Small intestine (tissue), 7 donors: ENCODE results near the gene ESRRB. TPM values are rescaled to one million over a fixed set of nuclear protein-coding genes. Genes with fewer than 3 reads are reported as not detected.

Experiments used
- DNase-seq, 2 donors: peaks; one replicate each; pipeline versions ENCODE4 v3.0.0 to v3.0.0-alpha.2; 2013
- FAIRE-seq: peaks from 2 replicates; lab custom pipeline; 2012; peaks lifted over from hg19 to GRCh38; lab: Jason Lieb, UNC
- H3K27ac ChIP-seq, 3 donors: one replicate each; pipeline ENCODE4 v1.5.1; 2013; ENCODE audit warnings: low read length in 2 of 3, mild to moderate bottlenecking in 2 of 3, control low read depth in 1 of 3, inconsistent platforms in 1 of 3, low read depth in 1 of 3, moderate library complexity in 1 of 3
- H3K27me3 ChIP-seq, 3 donors: one replicate each; pipeline ENCODE4 v1.6.1; 2013; ENCODE audit warnings: low read length in 3 of 3, inconsistent platforms in 1 of 3; ENCODE audit not compliant: control insufficient read depth in 3 of 3, insufficient read depth in 3 of 3
- H3K36me3 ChIP-seq, 3 donors: one replicate each; pipeline ENCODE4 v1.6.1; 2013; ENCODE audit warnings: low read length in 3 of 3, inconsistent platforms in 1 of 3, low read depth in 1 of 3, mild to moderate bottlenecking in 1 of 3, moderate library complexity in 1 of 3; ENCODE audit not compliant: control insufficient read depth in 3 of 3, insufficient read depth in 2 of 3
- H3K4me1 ChIP-seq, 3 donors: one replicate each; pipeline ENCODE4 v1.6.1; 2013; ENCODE audit warnings: low read length in 2 of 3, inconsistent platforms in 1 of 3, low read depth in 1 of 3, mild to moderate bottlenecking in 1 of 3, moderate library complexity in 1 of 3; ENCODE audit not compliant: control insufficient read depth in 3 of 3, insufficient read depth in 2 of 3
- H3K4me3 ChIP-seq, 3 donors: one replicate each; pipeline ENCODE4 v1.5.1; 2013; ENCODE audit warnings: low read length in 3 of 3, control low read depth in 1 of 3, inconsistent platforms in 1 of 3, low read depth in 1 of 3, mild to moderate bottlenecking in 1 of 3, moderate library complexity in 1 of 3
- H3K9me3 ChIP-seq, 2 donors: one replicate each; pipeline ENCODE4 v1.6.1; 2013; ENCODE audit warnings: low read depth in 1 of 2, low read length in 1 of 2; ENCODE audit not compliant: control insufficient read depth in 2 of 2, insufficient read depth in 1 of 2
- whole genome bisulfite sequencing, 3 donors: extraction: QIAGEN DNeasy Blood & Tissue Kit; methylation state at CpG; one replicate each; pipeline ENCODE4 v1.1.7; 2013; 5-methylcytosine and 5-hydroxymethylcytosine counted together
- polyA plus RNA-seq, 4 donors: library from polyadenylated mRNA; stranded (reverse) in 3 of 4; unstranded in 1 of 4; fragments of 200-250 nt in 3 of 4; fragments of 120-200 nt in 1 of 4; gene quantifications; one replicate each; pipeline versions ENCODE4 v1.2.1 to v1.2.3, GENCODE V29; 2013
- donor health status: healthy with polysubstance abuse.
- donor health status: control.
- donor health status: control.
- donor health status: Bipolar disorder and iron deficiency.
- donor health status: healthy.

The ESRRB gene
- polyA plus RNA-seq, 4 donors, result 0.04 to 0.54 (median 0.13) TPM; not detected in 1

DNA sequence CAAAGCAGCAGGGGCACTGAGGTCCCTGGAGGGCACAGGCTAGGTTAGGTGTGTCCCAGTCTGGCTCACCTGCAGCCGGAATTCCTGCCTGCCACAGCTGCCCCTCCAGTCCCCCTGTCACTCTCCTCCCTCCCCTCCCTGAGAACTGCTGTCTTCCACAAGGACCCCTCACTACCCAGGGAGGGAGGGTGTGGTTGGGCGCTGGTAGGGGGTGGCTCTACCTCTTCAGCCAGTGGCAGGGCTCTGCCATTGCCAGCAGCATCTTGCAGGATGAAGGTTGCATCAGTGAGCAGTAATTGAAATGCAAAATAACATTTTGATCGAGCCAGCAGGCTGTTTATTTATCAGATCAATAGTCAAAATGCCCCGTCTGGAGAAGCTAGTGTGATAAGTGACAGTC lies 45.7 kb downstream of the ESRRB start:
- Histone ChIP-seq H3K4me1 (no peaks in the 10 kb centered on the region), H3K36me3 (no peaks in the 10 kb centered on the region), H3K9me3 (no peaks in the 10 kb centered on the region), H3K27me3 (no peaks in the 10 kb centered on the region), H3K27ac (no peak overlapping the region), H3K4me3 (no peak overlapping the region)
- 25 to 58% (median 29%) methylated on average over 4 of the region's 4 CpGs for WGBS, 3 donors
- FAIRE-seq, result no peak
- DNase-seq, result no peak

DNA sequence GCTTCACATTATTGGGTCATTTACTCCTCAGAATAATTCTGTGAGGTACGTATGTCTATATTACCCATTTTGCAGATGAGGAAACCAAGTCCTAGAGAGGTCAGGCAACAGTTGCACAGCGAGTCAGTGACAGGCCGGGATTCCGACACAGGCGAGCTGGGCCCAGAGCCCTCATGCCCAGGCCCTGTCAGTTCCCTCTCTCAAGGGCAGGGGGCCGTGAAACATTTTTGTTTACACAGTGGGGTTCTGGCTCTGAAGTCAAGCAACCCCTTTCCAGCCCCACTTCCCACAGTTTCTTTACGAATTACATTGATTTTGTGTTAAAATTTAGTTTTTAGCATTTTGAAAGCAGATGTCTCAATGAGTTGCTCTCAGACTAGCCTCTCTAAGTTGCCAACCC lies 46.7 kb downstream of the ESRRB start:
- H3K4me3 ChIP-seq, result no peak overlapping the region
- 79 to 91% (median 82%) methylated on average over 7 of the region's 7 CpGs for WGBS, 3 donors
- no peak overlapping the region for H3K27ac ChIP-seq
- no peaks in the 10 kb centered on the region for H3K27me3 ChIP-seq
- no peak for FAIRE-seq
- no peak for DNase-seq
- no peaks in the 10 kb centered on the region for H3K4me1 ChIP-seq
- H3K9me3 ChIP-seq, result no peaks in the 10 kb centered on the region
- no peaks in the 10 kb centered on the region for H3K36me3 ChIP-seq

DNA sequence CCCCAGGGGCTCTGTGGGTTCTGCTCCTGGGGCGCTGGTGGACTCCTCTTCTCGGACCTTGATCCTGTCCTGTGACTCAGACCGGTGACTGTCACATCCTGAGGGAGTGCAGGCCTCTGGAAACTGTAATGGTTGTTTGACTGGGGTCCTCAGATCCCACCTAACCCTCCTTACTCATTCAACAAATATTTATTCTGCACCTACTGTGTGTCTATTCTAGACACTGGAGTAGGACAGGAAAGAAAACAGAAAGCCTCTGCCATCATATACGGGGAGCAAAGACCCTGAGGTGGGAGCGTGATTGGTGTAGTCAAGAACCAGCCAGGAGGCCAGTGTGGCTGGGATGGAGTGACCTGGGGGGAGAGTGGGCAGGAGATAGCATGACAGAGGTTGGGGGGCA lies 47.6 kb downstream of the ESRRB start:
- WGBS, 3 donors, result 66 to 86% (median 73%) methylated on average over 5 of the region's 5 CpGs
- DNase-seq (no peak), FAIRE-seq (no peak)
- no peak overlapping the region for H3K4me3 ChIP-seq
- H3K27ac ChIP-seq, result no peak overlapping the region
- H3K36me3 ChIP-seq, result no peaks in the 10 kb centered on the region
- no peaks in the 10 kb centered on the region for H3K9me3 ChIP-seq
- no peaks in the 10 kb centered on the region for H3K4me1 ChIP-seq
- H3K27me3 ChIP-seq, result no peaks in the 10 kb centered on the region

DNA sequence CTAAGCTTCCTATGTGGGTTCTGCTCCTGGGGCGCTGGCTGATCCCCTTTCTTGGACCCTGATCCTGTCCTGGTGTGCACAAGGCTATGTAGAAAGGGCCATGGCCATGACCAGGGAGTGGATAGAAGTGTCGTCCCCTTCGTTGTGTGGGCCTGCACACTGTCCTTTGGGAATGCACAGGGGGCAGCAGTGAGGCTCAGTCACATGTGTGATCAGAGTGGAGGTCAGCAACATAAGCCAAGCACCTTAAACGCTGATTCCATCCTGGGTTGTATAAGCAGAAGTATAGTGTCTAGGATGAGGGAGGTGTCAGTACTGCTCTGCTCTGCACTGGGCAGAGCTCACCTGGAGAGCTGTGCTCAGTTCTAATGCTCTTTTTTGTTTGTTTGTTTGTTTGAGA lies 48.4 kb downstream of the ESRRB start:
- no peak for FAIRE-seq
- H3K4me1 ChIP-seq, result no peaks in the 10 kb centered on the region

DNA sequence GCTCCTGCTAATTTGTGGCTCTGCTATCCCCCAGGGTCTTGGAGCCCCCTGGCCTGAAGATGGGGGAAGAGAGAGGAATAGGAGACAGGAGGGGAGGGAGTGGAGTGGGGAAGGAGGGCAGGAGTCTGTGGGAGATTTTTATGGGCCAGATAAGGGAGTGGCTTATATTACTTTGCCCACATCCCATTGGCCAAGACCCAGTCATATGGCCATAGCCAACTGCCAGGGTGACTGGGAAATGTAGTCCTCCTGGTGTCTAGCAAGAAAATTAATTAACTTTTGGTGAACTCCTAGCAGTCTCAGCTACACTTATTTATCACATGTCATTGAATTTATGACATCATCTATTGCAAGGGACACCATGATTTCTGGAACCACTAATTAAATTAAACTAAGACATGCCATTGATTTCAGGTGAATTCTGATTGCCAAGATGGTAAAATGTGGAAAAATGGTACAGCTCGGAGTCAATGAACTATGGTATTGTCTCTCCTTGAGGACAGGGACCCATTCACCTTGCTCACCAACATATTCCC lies 50.3 kb downstream of the ESRRB start:
- no peaks in the 10 kb centered on the region for H3K9me3 ChIP-seq
- H3K27ac ChIP-seq, result no peak overlapping the region
- DNase-seq (peak in 1 of 2 donors; percentile 3), FAIRE-seq (no peak)
- H3K36me3 ChIP-seq, result no peaks in the 10 kb centered on the region
- no peaks in the 10 kb centered on the region for H3K27me3 ChIP-seq
- no peaks in the 10 kb centered on the region for H3K4me1 ChIP-seq
- WGBS, 3 donors, result 80 to 90% (median 86%) methylated on average over 1 of the region's 1 CpG
- H3K4me3 ChIP-seq, result no peak overlapping the region

More for the DNA sequence above, 48.4 kb downstream of the ESRRB start:
- DNase-seq, result no peak
- Histone ChIP-seq H3K27me3 (no peaks in the 10 kb centered on the region), H3K27ac (no peak overlapping the region), H3K4me3 (no peak overlapping the region), H3K36me3 (no peaks in the 10 kb centered on the region), H3K9me3 (no peaks in the 10 kb centered on the region)
- 68 to 80% (median 80%) methylated on average over 4 of the region's 4 CpGs for WGBS, 3 donors

DNA sequence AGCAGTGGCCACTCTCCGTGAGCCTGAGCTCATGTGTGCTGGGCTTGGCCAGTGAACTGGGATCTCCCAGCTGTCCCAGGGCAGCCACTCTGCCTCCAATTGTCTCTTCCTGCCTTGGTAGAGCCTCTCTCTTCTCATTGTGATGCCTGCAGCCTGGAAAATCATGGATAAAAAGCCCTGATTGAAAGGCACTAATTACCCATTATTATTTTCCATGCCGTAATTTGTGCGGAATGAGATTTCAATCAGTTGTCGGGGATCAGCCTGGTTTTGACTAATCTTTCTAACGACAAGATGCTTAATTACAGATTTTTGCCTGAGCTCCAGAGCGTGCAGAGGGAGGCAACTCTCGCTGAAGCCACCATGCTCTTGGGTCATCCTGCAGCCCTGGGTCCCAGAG lies 52.7 kb downstream of the ESRRB start:
- H3K27ac ChIP-seq, result no peak overlapping the region
- H3K27me3 ChIP-seq, result no peaks in the 10 kb centered on the region
- no peak for DNase-seq
- no peaks in the 10 kb centered on the region for H3K36me3 ChIP-seq
- FAIRE-seq, result no peak
- no peaks in the 10 kb centered on the region for H3K4me1 ChIP-seq
- no peaks in the 10 kb centered on the region for H3K9me3 ChIP-seq
- WGBS, 3 donors, result 82 to 92% (median 84%) methylated on average over 7 of the region's 7 CpGs
- no peak overlapping the region for H3K4me3 ChIP-seq

DNA sequence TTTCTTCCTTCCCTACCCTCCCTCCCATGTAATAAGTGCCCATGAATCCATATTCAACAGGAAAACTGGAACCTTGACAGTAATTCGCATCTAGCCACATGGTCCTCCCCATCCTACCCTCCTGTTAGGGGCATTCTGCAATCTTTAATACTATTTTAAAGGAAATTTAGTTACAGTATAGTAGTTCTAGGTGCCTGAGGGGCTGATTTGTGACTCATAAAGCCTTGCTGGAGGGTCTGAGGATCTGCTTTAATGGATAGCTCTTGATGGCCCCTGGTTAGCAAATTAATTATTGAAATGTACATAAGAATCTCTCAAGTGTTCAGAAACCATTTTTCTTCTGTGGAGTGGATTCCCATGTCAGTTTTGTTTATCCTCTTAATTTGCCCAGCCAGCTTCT lies 54.1 kb downstream of the ESRRB start:
- no peaks in the 10 kb centered on the region for H3K36me3 ChIP-seq
- no peak overlapping the region for H3K4me3 ChIP-seq
- H3K9me3 ChIP-seq, result no peaks in the 10 kb centered on the region
- no peaks in the 10 kb centered on the region for H3K27me3 ChIP-seq
- FAIRE-seq (no peak), DNase-seq (no peak)
- no peaks in the 10 kb centered on the region for H3K4me1 ChIP-seq
- no peak overlapping the region for H3K27ac ChIP-seq
- 79 to 87% (median 83%) methylated on average over 1 of the region's 1 CpG for WGBS, 3 donors

DNA sequence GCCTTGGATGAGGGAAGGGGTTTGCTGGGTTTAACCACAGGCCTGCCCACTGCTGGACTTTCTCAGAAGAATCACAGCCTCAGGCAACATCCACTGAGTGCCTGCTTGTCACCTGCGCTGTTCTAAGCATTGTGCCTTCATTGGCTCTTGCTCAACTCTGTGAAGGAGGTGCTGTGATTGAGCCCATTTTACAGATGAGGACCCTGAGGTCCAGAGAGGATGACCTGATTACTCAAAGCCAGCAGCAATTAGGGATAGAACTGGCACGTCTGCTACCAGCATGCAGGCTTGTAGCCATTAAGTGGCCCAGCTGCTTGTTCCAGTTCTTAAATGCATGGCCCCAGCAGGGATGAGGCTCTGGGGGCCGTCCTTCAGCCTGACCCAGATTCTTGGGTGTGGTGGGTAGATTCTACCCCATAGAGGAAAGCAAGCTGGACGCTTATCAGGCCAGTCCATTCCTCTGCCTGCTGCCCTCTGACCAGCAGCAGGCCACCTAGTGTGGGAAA lies 54.6 kb downstream of the ESRRB start:
- no peaks in the 10 kb centered on the region for H3K4me1 ChIP-seq
- no peaks in the 10 kb centered on the region for H3K9me3 ChIP-seq
- FAIRE-seq (no peak), DNase-seq (no peak)
- H3K27me3 ChIP-seq, result no peaks in the 10 kb centered on the region
- no peaks in the 10 kb centered on the region for H3K36me3 ChIP-seq
- H3K4me3 ChIP-seq, result no peak overlapping the region
- 73 to 75% (median 74%) methylated on average over 4 of the region's 4 CpGs for WGBS, 3 donors
- no peak overlapping the region for H3K27ac ChIP-seq

DNA sequence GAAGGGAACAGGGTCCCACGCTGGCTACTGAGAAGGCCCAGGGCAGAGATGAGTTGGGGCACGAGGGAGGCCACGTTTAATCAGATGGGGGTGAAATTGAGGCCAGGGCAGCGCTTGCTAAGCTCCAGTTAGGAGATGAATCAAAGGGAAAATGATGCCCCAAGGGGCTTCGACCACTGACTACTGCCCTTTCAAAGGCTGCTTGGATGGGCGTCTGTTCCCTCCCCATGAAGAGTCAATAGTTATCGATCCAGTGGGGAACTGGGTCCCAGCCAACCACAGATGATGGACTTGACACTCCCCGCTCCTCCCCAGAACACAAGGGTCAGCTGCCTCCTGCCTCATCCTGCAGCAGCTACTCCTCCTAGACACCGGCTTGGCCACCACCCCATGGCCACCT lies 55.6 kb downstream of the ESRRB start:
- no peaks in the 10 kb centered on the region for H3K4me1 ChIP-seq
- no peak for DNase-seq
- FAIRE-seq, result no peak
- H3K27me3 ChIP-seq, result no peaks in the 10 kb centered on the region
- H3K27ac ChIP-seq, result no peak overlapping the region
- whole genome bisulfite sequencing, 3 donors, result 58 to 79% (median 63%) methylated on average over 9 of the region's 9 CpGs
- H3K36me3 ChIP-seq, result no peaks in the 10 kb centered on the region
- no peaks in the 10 kb centered on the region for H3K9me3 ChIP-seq
- no peak overlapping the region for H3K4me3 ChIP-seq
